Ascending aorta (tissue), 2 donors: Measurements from ENCODE around the gene DCST1. TPM values are rescaled to one million over a fixed set of nuclear protein-coding genes. Genes with fewer than 3 reads are reported as not detected.

Experiments used
- DNase-seq, 2 donors: peaks; one replicate each; pipeline ENCODE4 v3.0.0-alpha.2; 2019; ENCODE audit warnings: low spot score in 2 of 2
- H3K27ac ChIP-seq, 2 donors: fragments of 200-600 bp; sonication (generic); one replicate each; pipeline ENCODE4 v1.5.1; 2016 to 2017; ENCODE audit warnings: mild to moderate bottlenecking in 1 of 2
- H3K27me3 ChIP-seq: fragments of 200-600 bp; sonication (generic); one replicate; pipeline ENCODE4 v1.5.1; 2017
- H3K36me3 ChIP-seq, 2 donors: fragments of 200-600 bp; sonication (generic); one replicate each; pipeline ENCODE4 v1.5.1; 2016
- H3K4me1 ChIP-seq, 2 donors: fragments of 200-600 bp; sonication (generic); one replicate each; pipeline ENCODE4 v1.5.1; 2016 to 2017; ENCODE audit warnings: mild to moderate bottlenecking in 1 of 2
- H3K4me3 ChIP-seq, 2 donors: fragments of 200-600 bp; sonication (generic); one replicate each; pipeline ENCODE4 v1.5.1; 2016 to 2017; ENCODE audit warnings: mild to moderate bottlenecking in 1 of 2
- H3K9me3 ChIP-seq, 2 donors: fragments of 200-600 bp; sonication (generic); one replicate each; pipeline ENCODE4 v1.5.1; 2016
- intact Hi-C: fragments of 100-400 bp; cut with DNase I; formaldehyde crosslinking; loops from one replicate; pipeline ENCODE4 v1.15.1; 2023
- total RNA-seq: library from RNA; depleted of rRNA; stranded (reverse); fragments of >200 nt; gene quantifications from one replicate; pipeline ENCODE4 v1.1.0, GENCODE V29; 2016
- TF ChIP-seq, protein P1 (sequence below), 3 experiments: fragments of 200-600 bp in 2 of 3; fragments of 450-650 bp in 1 of 3; sonication (generic) in 2 of 3; IDR thresholded peaks; one replicate each; pipeline ENCODE4 v1.5.1; 2016 to 2019; ENCODE audit warnings: antibody characterized with exemption in 3 of 3, mild to moderate bottlenecking in 1 of 3, moderate library complexity in 1 of 3

Gene DCST1
- total RNA-seq, 1 donor from 2014 or later = not detected

DNA sequence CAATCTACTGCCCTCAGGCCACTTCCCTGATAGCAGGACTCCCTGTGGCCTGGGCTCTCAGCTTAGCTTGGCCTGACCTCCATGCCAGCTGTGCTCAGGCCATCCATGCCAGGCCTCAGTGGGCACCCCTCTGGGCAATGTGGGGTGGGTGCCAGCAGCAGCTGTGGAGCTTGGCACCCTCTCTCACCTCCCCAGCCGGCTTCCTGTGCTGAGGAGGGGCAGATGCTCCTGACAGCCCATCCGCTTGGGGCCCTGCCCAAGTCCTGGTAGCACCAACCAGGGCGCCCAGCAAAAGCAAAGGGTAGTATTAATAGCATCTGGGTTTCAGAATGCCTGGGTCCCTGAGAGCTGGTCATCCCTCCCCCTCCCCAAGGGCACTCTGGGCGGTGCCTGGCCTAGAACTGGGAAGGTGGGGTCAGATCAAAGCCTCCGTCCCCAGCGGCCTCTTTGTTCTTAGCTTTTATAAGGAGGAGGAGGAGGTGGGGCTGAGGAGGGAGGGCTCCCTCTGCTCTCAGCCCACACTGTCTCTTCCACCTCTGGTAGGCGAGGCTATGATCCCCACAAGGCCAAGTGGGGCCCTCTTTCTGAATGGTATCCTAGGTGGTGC lies 36.0 kb downstream of the DCST1 start:
- H3K4me1 ChIP-seq = peaks cover 0 to 13% of the 10 kb centered on the region in 2 donors
- H3K27ac ChIP-seq = no peak overlapping the region
- no peaks in the 10 kb centered on the region for H3K27me3 ChIP-seq
- intact Hi-C loops = no loop called here
- H3K9me3 ChIP-seq = no peaks in the 10 kb centered on the region
- no peak for DNase-seq
- no peaks in the 10 kb centered on the region for H3K36me3 ChIP-seq
- no peak overlapping the region for H3K4me3 ChIP-seq
- TF ChIP-seq, protein P1, sequence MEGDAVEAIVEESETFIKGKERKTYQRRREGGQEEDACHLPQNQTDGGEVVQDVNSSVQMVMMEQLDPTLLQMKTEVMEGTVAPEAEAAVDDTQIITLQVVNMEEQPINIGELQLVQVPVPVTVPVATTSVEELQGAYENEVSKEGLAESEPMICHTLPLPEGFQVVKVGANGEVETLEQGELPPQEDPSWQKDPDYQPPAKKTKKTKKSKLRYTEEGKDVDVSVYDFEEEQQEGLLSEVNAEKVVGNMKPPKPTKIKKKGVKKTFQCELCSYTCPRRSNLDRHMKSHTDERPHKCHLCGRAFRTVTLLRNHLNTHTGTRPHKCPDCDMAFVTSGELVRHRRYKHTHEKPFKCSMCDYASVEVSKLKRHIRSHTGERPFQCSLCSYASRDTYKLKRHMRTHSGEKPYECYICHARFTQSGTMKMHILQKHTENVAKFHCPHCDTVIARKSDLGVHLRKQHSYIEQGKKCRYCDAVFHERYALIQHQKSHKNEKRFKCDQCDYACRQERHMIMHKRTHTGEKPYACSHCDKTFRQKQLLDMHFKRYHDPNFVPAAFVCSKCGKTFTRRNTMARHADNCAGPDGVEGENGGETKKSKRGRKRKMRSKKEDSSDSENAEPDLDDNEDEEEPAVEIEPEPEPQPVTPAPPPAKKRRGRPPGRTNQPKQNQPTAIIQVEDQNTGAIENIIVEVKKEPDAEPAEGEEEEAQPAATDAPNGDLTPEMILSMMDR (IDR thresholded peaks at IDR 0.05) = no peak

DNA sequence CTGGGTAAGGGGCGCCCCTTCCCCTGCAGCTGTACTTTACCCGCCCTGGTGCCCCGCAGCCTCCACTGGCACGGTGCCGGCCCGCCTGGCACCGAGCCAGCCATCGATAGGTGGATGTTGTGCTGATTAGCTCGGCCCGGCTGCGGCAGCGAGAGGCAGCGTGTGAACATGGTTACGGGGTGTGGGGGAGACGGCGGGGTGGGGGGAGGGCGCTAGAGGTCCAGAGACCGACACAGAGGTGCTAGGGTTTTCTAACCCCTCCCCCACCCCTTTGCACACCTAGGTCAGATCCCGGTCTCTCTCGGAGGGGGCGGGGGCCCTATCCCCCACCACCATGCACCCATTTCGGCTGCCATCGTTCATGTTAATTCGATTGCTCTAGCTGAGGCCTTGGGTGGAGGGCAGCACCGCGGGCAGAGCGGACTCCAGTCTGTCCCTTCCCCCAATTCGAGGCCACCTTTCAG lies 36.6 kb downstream of the DCST1 start:
- Histone ChIP-seq H3K4me1 (peaks cover 0 to 13% of the 10 kb centered on the region in 2 donors), H3K27me3 (no peaks in the 10 kb centered on the region), H3K9me3 (no peaks in the 10 kb centered on the region), H3K36me3 (no peaks in the 10 kb centered on the region), H3K4me3 (peak overlapping the region; percentile 46 to 65), H3K27ac (no peak overlapping the region)
- TF ChIP-seq, protein P1 (IDR thresholded peaks at IDR 0.05) = no peak
- DNase-seq = no peak
- intact Hi-C loops = no loop called here

DNA sequence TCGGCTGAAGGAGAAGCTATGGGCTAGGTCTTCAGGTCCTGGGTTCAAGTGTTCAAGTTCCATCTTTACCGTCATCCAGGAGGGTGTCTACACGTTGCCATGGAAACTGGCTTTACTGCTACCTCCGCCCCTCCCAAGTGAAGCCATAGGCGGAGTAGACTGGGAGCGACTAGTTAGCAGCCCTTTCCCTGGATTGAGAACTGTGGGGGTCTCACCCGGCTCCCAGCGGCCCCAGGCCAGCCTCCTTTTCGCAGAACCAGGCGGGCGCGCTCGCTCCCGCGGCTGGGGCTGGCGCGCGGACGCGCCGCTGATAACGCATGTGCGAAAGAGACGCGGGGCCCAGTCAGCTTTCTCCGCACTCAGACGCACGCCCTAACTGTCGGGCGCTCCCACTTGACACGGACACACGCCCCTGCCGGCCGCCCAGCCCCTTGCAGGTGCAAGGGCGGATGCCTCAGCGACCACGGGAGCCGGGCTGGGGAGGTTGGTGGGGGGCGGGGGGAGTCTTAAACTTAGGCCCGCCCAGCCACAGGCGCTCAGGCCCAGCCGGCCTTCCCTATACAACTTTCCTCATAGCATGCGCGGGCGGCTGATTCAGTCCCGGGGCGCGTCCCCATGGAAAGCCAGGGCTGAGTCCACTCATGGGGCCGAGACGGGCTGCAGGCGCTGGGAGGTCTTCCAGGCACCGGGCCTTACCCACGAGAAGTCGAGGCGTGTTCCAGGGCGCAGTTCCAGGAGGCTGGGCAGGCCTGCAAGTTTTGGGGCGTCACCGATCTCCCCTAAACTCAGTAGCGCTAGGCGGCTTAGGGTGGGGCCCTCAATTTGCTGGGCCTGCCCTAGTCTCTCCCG lies 37.3 kb downstream of the DCST1 start:
- no peaks in the 10 kb centered on the region for H3K36me3 ChIP-seq
- peaks cover 0 to 13% of the 10 kb centered on the region in 2 donors for H3K4me1 ChIP-seq
- TF ChIP-seq, protein P1 (IDR thresholded peaks at IDR 0.05) = peak; percentile 21 to 52 (median 38)
- peak overlapping the region; percentile 9 to 33 for H3K27ac ChIP-seq
- peak overlapping the region; percentile 46 to 65 for H3K4me3 ChIP-seq
- intact Hi-C loops = no loop called here
- DNase-seq = peak in 1 of 2 donors; percentile 88
- no peaks in the 10 kb centered on the region for H3K27me3 ChIP-seq
- no peaks in the 10 kb centered on the region for H3K9me3 ChIP-seq

- intact Hi-C loops = no loop called here
- TF ChIP-seq, protein P1 (IDR thresholded peaks at IDR 0.05) = no peak
- H3K4me1 ChIP-seq = peaks cover 0 to 13% of the 10 kb centered on the region in 2 donors
- H3K4me3 ChIP-seq = peak overlapping the region in 1 of 2 donors; percentile 65
- H3K27ac ChIP-seq = no peak overlapping the region
- no peaks in the 10 kb centered on the region for H3K36me3 ChIP-seq
- no peaks in the 10 kb centered on the region for H3K27me3 ChIP-seq
- DNase-seq = no peak
- H3K9me3 ChIP-seq = no peaks in the 10 kb centered on the region
Observed at GRCh38 chr1:155071701-155072100, 38.1 kb downstream of the DCST1 start.

DNA sequence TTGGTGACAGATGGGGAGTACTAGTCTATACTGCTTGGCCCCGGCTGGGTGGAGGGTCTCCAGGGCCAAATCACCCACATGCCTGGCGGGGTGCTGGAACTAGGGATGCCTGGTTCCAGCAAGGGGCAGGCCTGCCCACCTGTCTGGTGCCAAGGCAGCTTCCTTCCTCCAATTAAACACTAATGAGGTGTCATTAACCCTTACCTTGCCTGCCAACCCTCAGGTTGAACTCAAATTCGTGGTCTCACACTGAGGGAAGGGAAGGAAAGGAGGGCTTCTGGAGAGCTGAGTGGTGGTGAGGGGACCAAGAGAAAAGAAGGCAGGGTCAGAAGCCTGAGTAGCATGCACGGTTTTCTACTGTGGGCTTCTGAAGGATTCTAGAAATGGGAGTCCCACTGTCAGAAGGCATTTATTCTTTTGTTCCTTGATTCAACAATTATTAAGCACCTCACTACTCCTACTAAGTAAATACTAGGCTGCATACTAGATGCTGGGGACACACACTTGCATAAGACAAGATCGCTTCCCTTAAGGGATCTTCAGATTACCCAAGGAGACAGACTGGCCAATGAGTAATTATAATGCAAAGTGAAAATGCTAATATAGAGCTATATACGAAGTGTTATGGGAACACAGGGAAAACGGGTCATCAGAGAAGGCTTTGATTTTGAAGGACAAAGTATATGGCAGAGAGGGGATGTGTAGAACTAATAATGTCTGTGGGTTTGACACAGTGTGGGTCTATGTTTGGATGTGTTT lies 39.1 kb downstream of the DCST1 start:
- H3K27me3 ChIP-seq = no peaks in the 10 kb centered on the region
- TF ChIP-seq, protein P1 (IDR thresholded peaks at IDR 0.05) = no peak
- H3K9me3 ChIP-seq = no peaks in the 10 kb centered on the region
- H3K4me1 ChIP-seq = peaks cover 0 to 13% of the 10 kb centered on the region in 2 donors
- no peak for DNase-seq
- H3K27ac ChIP-seq = no peak overlapping the region
- H3K4me3 ChIP-seq = no peak overlapping the region
- intact Hi-C loops = no loop called here
- H3K36me3 ChIP-seq = no peaks in the 10 kb centered on the region
